Stimulated activated CD4-positive, alpha-beta T cell treated with anti-CD3 and anti-CD28 coated beads, Interleukin-12 subunit alpha, Interleukin-12 subunit beta, amount 100 ng/mL, for 48 hours (primary cell): Measurements from ENCODE around the gene IL19.
"Not testable (repeated sequence)": the region's sequence is repeated elsewhere in the genome, so short reads cannot be mapped to it uniquely, and the experiment has no call there.

Source experiments
- DNase-seq, 3 donors: peaks; one replicate each; pipeline ENCODE4 v3.0.0-alpha.2; 2020; ENCODE audit warnings: low read depth in 2 of 3, low spot score in 1 of 3

The IL19 gene

DNA sequence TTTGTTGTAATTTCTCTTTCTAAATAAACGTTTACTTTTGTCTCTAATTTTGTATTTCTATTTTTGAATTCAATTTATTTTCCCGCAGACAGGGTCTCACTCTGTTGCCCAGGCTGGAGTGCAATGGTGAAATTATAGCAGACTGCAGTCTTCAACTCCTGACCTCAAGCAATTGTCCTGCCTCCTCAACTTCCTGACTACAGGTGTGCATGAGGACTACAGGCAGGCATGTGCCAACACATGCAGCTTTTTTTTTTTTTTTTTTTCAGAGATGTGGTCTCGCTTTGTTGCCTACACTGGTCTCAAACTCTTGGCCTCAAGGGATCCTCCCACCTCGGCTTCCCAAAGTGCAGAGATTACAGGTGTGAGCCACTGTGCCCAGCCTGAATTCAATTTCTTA, 58.2 kb downstream of the IL19 start:
- no peak for DNase-seq

- DNase-seq, result no peak
Measured at GRCh38 chr1:206829282-206829681, 58.7 kb downstream of the IL19 start.

GRCh38 chr1:206829875-206830274, 59.3 kb downstream of the IL19 start:
- DNase-seq, result no peak

DNA sequence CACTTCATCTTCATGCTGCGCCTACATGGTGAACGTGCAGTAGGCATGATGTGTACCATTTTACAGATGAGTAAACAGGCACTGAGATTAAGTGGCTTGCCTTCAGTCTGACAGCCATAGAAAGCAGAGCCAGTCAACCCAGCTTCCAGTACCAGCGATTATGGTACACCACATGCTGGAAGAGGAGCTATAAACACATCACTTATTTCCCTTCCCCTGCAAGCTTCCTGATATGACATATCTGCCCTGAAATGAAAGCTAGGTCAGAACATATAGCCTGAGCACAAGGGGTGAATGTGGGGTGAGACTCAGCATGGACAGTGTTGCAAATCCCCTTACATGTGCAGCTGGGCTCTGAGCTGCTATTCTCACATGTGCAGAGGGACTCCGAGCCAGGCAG, 61.1 kb downstream of the IL19 start:
- DNase-seq, result no peak

GRCh38 chr1:206832352-206832880, 61.8 kb downstream of the IL19 start:
- no peak for DNase-seq

- no peak for DNase-seq
Measured at GRCh38 chr1:206833106-206833680, 62.6 kb downstream of the IL19 start.

DNA sequence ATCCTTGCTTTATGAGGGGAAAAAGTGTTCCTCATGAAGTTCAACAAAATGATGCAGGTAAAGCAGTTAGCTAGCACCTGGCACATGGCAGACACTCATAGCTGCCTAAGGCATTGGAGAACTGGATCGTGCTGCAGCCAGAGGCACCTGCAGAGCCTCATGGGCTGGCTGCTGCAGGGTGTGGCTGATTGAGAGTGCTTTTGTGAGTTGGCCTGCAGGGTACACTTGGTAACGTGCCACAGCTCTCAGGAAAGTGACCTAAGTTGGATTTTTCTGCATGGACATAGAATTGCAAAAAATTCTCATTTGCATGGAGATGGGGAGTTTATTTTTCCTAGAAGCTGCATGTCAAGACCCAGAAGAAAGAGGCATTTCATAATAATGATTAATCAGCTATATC, 63.2 kb downstream of the IL19 start:
- DNase-seq, result no peak

GRCh38 chr1:206834217-206834616, 63.6 kb downstream of the IL19 start:
- no peak for DNase-seq

DNA sequence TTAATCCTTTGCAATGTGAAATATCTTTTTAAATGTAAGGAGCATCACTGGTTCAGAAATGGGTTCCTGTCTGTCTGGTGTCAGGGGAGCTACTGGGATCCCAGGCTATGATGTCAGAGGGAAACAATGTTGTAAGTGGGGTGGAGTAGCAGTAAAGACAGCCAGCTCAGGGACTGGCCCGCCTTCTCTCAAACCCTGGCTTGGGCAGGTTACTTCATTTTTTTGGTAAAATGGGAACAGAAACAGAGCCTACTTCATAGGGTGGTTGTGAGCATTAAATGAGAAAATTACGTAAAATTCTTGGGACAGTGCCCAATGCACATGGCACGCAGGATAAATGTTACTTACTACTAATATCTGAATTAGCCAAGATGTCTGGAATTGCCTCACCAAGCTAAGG, 64.1 kb downstream of the IL19 start:
- DNase-seq, result no peak

DNA sequence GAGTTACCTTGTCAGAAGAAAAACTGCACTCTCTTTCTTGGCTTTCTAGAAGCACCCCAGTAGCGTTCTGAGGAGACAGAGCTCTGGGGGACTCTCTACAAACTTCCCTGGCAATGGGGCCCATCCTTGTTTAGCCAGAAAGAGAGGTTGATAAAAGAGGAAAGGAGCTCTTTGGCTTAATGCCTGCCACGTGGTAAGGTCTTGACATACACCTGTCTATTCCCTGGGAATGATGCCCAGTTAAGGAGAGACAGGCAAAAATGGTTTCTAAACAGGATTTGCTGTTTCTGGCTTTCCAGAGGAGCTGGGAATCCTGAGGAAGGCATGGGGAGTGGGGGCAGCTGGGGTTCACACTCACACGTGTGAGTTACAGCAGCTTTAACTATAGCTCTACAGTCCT, 64.6 kb downstream of the IL19 start:
- DNase-seq, result no peak

GRCh38 chr1:206836111-206836510, 65.5 kb downstream of the IL19 start:
- DNase-seq, result no peak

- DNase-seq, result no peak
Measured at GRCh38 chr1:206839006-206839560, 68.5 kb downstream of the IL19 start.

GRCh38 chr1:206839857-206840256, 69.3 kb downstream of the IL19 start:
- no peak for DNase-seq

GRCh38 chr1:206841609-206842323, 71.2 kb downstream of the IL19 start:
- DNase-seq, result no peak

GRCh38 chr1:206842854-206843253, 72.3 kb downstream of the IL19 start:
- no peak for DNase-seq

- no peak for DNase-seq
Measured at GRCh38 chr1:206843626-206844025, 73.1 kb downstream of the IL19 start.

DNA sequence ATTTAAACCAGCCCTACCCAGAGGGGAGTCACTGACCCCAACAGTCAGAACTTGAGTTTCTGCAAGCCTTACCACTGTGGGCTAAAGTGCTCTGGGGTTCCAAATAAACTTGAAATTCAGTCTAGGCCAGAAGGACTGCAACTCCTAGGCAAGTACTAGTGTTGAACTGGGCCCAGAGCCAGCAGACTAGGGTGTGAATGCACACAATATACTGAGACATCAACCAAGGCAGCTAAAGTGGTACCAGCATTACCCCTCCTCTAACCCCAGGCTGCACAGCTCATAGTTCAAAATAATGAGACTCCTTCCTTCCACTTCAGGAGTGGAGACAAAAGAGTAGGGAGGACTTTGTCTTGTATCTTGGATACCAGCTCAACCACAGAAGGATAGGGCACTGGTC, 75.9 kb downstream of the IL19 start:
- no peak for DNase-seq

- no peak for DNase-seq
Measured at GRCh38 chr1:206847337-206847834, 76.8 kb downstream of the IL19 start.

DNA sequence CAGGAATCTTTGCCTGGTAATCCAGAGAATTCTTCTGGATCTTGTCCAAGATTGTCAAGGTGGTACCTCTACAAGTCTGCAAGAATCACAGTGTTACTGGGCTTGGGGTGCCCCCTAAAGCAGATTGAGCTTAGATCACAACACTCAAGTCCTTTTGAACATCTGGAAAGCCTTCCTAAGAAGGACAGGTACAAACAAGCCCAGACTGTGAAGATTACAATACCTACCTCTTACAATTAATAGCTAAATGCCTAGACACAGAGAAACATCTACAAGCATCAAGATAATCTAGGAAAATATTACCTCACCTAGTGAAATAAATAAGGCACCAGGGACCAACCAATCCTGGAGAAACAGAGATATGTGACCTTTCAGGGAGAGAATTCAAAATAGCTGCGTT, 77.4 kb downstream of the IL19 start:
- DNase-seq, result no peak

- no peak for DNase-seq
Measured at GRCh38 chr1:206850401-206850800, 79.8 kb downstream of the IL19 start.

GRCh38 chr1:206851341-206852010, 80.9 kb downstream of the IL19 start:
- no peak for DNase-seq

DNA sequence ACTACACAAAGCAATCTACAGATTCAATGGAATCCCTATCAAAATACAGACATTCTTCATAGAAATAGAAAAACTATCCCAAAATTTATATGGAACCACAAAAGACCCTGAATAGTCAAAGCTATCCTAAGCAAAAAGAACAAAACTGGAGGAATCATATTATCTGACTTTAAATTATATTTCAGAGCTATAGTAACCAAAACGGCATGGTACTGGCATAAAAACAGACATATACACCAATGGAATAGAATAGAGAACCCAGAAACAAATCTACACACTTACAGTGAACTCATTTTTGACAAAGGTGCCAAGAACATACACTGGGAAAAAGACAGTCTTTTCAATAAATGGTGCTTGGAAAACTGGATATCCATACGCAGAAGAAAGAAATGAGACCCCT, 82.1 kb downstream of the IL19 start:
- not testable (repeated sequence) for DNase-seq
